K562 (cell line): ENCODE measurements around the gene ARHGAP33. TPM values are rescaled to one million over a fixed set of nuclear protein-coding genes. Genes with fewer than 3 reads are reported as not detected.

Experiments
- ATAC-seq: fragments of 200-7000 bp; cut with Tn5 transposase; 3 replicates; pipeline ENCODE4 v1.9.1; 2020; ENCODE audit warnings: moderate library complexity
- BruUV-seq: library from RNA; stranded (reverse); fragments of 400-500 nt; replicated peaks from 2 replicates; lab custom pipeline; 2021; lab: Mats Ljungman, UMichigan
- CTCF ChIA-PET: fragments of 300-600 bp; formaldehyde crosslinking; extraction: SDS; loops from one replicate; lab custom pipeline; 2021; ENCODE audit warnings: low intra/inter-chr PET ratio; lab: Yijun Ruan, JAX
- POLR2A ChIA-PET: fragments of 300-600, 350-650 bp; sonication (Branson Sonifier 250); formaldehyde crosslinking; extraction: SDS; loops from one replicate; lab custom pipeline; 2021; ENCODE audit warnings: antibody characterized with exemption, inconsistent platforms; lab: Yijun Ruan, JAX
- DNase-seq, 4 experiments: peaks; one replicate each; pipeline versions ENCODE4 v3.0.0 to v3.0.0-alpha.2; 2011 to 2018; ENCODE audit warnings: low spot score in 3 of 4, mixed read lengths in 3 of 4; ENCODE audit errors: extremely low read depth in 1 of 4
- FAIRE-seq: peaks from 2 replicates; lab custom pipeline; 2011; peaks lifted over from hg19 to GRCh38; lab: Jason Lieb, UNC
- H2AFZ ChIP-seq: 2 replicates; pipeline ENCODE4 v1.6.0; 2011; ENCODE audit warnings: low read depth, low read length, control low read depth, inconsistent platforms
- H3K27ac ChIP-seq: fragments of 200-600 bp; 3 replicates; pipeline ENCODE4 v1.8.0; 2011; ENCODE audit warnings: low read depth, mild to moderate bottlenecking, control low read depth, inconsistent platforms, low read length, moderate library complexity, mixed read lengths; ENCODE audit errors: extremely low read depth
- H3K27me3 ChIP-seq, 2 experiments: fragments of 300-600 bp in 1 of 2; 2 replicates in 1 of 2; 3 replicates in 1 of 2; pipeline versions ENCODE4 v1.6.0 to v1.8.0; 2011; ENCODE audit warnings: inconsistent platforms in 2 of 2, low read length in 2 of 2, mild to moderate bottlenecking in 1 of 2, mixed read lengths in 1 of 2, moderate library complexity in 1 of 2; ENCODE audit not compliant: control insufficient read depth in 2 of 2, insufficient read depth in 2 of 2
- H3K36me3 ChIP-seq: fragments of 300-600 bp; 3 replicates; pipeline ENCODE4 v1.8.0; 2011; ENCODE audit warnings: mild to moderate bottlenecking, low read length, inconsistent platforms; ENCODE audit not compliant: control insufficient read depth, insufficient read depth
- H3K4me1 ChIP-seq, 2 experiments: fragments of 200-600 bp in 1 of 2; replicated peaks in 1 of 2; 2 replicates in 1 of 2; 3 replicates in 1 of 2; pipeline versions ENCODE4 v1.5.1 to v1.8.0; 2011; ENCODE audit warnings: inconsistent platforms in 2 of 2, low read length in 2 of 2, mild to moderate bottlenecking in 1 of 2, mixed read lengths in 1 of 2, moderate library complexity in 1 of 2; ENCODE audit not compliant: control insufficient read depth in 2 of 2, insufficient read depth in 2 of 2
- H3K4me2 ChIP-seq: 2 replicates; pipeline ENCODE4 v1.6.1; 2011; ENCODE audit warnings: low read length, control low read depth, inconsistent platforms, mixed read lengths; ENCODE audit not compliant: insufficient read depth
- H3K4me3 ChIP-seq: fragments of 200-600 bp; sonication (generic), shearing (Covaris generic); 2 replicates; pipeline ENCODE4 v1.5.1; 2016; ENCODE audit warnings: control low read depth, inconsistent platforms
- H3K79me2 ChIP-seq: fragments of 200-600 bp; 3 replicates; pipeline ENCODE4 v1.8.0; 2011; ENCODE audit warnings: low read length, inconsistent platforms; ENCODE audit not compliant: control insufficient read depth, insufficient read depth
- H3K9ac ChIP-seq, 2 experiments: 2 replicates each; pipeline versions ENCODE4 v1.6.0 to v1.6.1; 2011; ENCODE audit warnings: low read depth in 2 of 2, low read length in 2 of 2, control low read depth in 1 of 2, inconsistent platforms in 1 of 2, mild to moderate bottlenecking in 1 of 2, mixed read lengths in 1 of 2; ENCODE audit not compliant: insufficient read depth in 1 of 2
- H3K9me1 ChIP-seq: one replicate; pipeline ENCODE4 v1.6.0; 2011; ENCODE audit warnings: inconsistent platforms, mild to moderate bottlenecking, low read length, moderate library complexity; ENCODE audit not compliant: control insufficient read depth, insufficient read depth
- H3K9me3 ChIP-seq: replicated peaks from 2 replicates; pipeline ENCODE4 v1.5.1; 2011; ENCODE audit warnings: low read depth, low read length, inconsistent platforms; ENCODE audit not compliant: control insufficient read depth, insufficient read depth
- H4K20me1 ChIP-seq: replicated peaks from 2 replicates; pipeline ENCODE4 v1.6.1; 2011; ENCODE audit warnings: low read length, inconsistent platforms, mixed read lengths; ENCODE audit not compliant: control insufficient read depth, insufficient read depth
- C11orf30 ChIP-seq: fragments of 450-650 bp; IDR thresholded peaks from 2 replicates; pipeline ENCODE4 v1.6.1; 2016; ENCODE audit warnings: low read depth, mild to moderate bottlenecking
- HDAC3 ChIP-seq: fragments of 450-650 bp; IDR thresholded peaks from 2 replicates; pipeline ENCODE4 v1.6.1; 2018; ENCODE audit warnings: borderline replicate concordance, mild to moderate bottlenecking, moderate library complexity; ENCODE audit not compliant: partially characterized antibody
- HNRNPLL ChIP-seq: fragments of 200-400 bp; formaldehyde crosslinking; IDR thresholded peaks from 2 replicates; pipeline ENCODE4 v1.6.1; 2017; ENCODE audit warnings: low read length, low read depth, mild to moderate bottlenecking; ENCODE audit not compliant: poor library complexity, severe bottlenecking
- IRF2 ChIP-seq: sonication (generic); formaldehyde crosslinking; IDR thresholded peaks from 2 replicates; pipeline ENCODE4 v1.8.1; 2022; ENCODE audit warnings: mild to moderate bottlenecking, missing genetic modification reagents
- LEF1 ChIP-seq: fragments of 450-650 bp; IDR thresholded peaks from 2 replicates; pipeline ENCODE4 v1.6.1; 2016; ENCODE audit warnings: mild to moderate bottlenecking
- MAFG ChIP-seq: fragments of 450-650 bp; conservative IDR thresholded peaks from 2 replicates; pipeline ENCODE4 v1.6.1; 2016; ENCODE audit warnings: missing genetic modification characterization, missing compliant biosample characterization
- MAFK ChIP-seq: IDR thresholded peaks from 2 replicates; pipeline ENCODE4 v1.6.1; 2011; ENCODE audit warnings: low read length, improper control_type of control experiment
- MEIS2 ChIP-seq: fragments of 450-650 bp; IDR thresholded peaks from 2 replicates; pipeline ENCODE4 v1.6.1; 2014; ENCODE audit warnings: mild to moderate bottlenecking; ENCODE audit not compliant: partially characterized antibody
- POLR2AphosphoS5 ChIP-seq: IDR thresholded peaks from 2 replicates; pipeline ENCODE4 v1.6.1; 2011; ENCODE audit warnings: mild to moderate bottlenecking, low read depth, low read length, moderate library complexity; ENCODE audit not compliant: control insufficient read depth, insufficient read depth
- PTRF ChIP-seq: fragments of 450-650 bp; IDR thresholded peaks from 2 replicates; pipeline ENCODE4 v1.6.1; 2016; ENCODE audit warnings: mild to moderate bottlenecking, missing genetic modification characterization, missing compliant biosample characterization
- SMAD3 ChIP-seq: fragments of 450-650 bp; formaldehyde crosslinking; conservative IDR thresholded peaks from 2 replicates; pipeline ENCODE4 v1.4.0; 2020; ENCODE audit warnings: mild to moderate bottlenecking
- SMAD4 ChIP-seq: fragments of 250-450 bp; sonication (Bioruptor Pico); conservative IDR thresholded peaks from 2 replicates; pipeline ENCODE4 v1.8.0; 2021; ENCODE audit warnings: inconsistent platforms, mild to moderate bottlenecking, moderate library complexity
- STAT5A ChIP-seq: IDR thresholded peaks from 2 replicates; pipeline ENCODE4 v1.6.1; 2012; ENCODE audit warnings: low read length, inconsistent platforms, borderline replicate concordance
- TOE1 ChIP-seq, 2 experiments: fragments of 450-650 bp in 1 of 2; sonication (generic) in 1 of 2; formaldehyde crosslinking in 1 of 2; IDR thresholded peaks; 2 replicates each; pipeline versions ENCODE4 v1.7.1 to v1.8.0; 2016 to 2022; ENCODE audit warnings: borderline replicate concordance in 2 of 2, mild to moderate bottlenecking in 2 of 2, antibody characterized with exemption in 1 of 2, inconsistent platforms in 1 of 2, low read depth in 1 of 2, missing genetic modification reagents in 1 of 2, moderate library complexity in 1 of 2
- ZKSCAN3 ChIP-seq: fragments of 250-450 bp; sonication (Bioruptor Pico); IDR thresholded peaks from 2 replicates; pipeline ENCODE4 v1.4.0; 2020
- ZNF134 ChIP-seq: fragments of 250-450 bp; sonication (Bioruptor Pico); conservative IDR thresholded peaks from 2 replicates; pipeline ENCODE4 v1.4.0; 2020
- ZNF274 ChIP-seq: IDR thresholded peaks from 2 replicates; pipeline ENCODE4 v1.6.1; 2011; ENCODE audit warnings: low read depth, mild to moderate bottlenecking, low read length, moderate library complexity, borderline replicate concordance
- ZNF282 ChIP-seq: sonication (generic); formaldehyde crosslinking; IDR thresholded peaks from 2 replicates; pipeline ENCODE4 v1.8.1; 2023; ENCODE audit warnings: missing genetic modification reagents
- ZNF316 ChIP-seq: fragments of 450-650 bp; IDR thresholded peaks from 2 replicates; pipeline ENCODE4 v1.6.1; 2016
- ZNF57 ChIP-seq: fragments of 450-650 bp; formaldehyde crosslinking; IDR thresholded peaks from 2 replicates; pipeline ENCODE4 v1.4.0; 2020; ENCODE audit warnings: mild to moderate bottlenecking, moderate library complexity
- WGBS: fragments of 100-300 bp; shearing (Covaris generic); methylation state at CpG from one replicate; pipeline ENCODE4 v1.1.6; 2016; ENCODE audit warnings: low coverage, mixed read lengths; ENCODE audit not compliant: insufficient coverage; ENCODE audit errors: missing lambda C conversion rate; 5-methylcytosine and 5-hydroxymethylcytosine counted together
- in situ Hi-C: fragments of 300-500 bp; cut with MboI; formaldehyde crosslinking; loops from 4 replicates; pipeline ENCODE4 v1.15.0; 2018; ENCODE audit warnings: inconsistent platforms, mixed read lengths
- intact Hi-C: fragments of 100-400 bp; cut with micrococcal nuclease; formaldehyde crosslinking; loops from 2 replicates; pipeline ENCODE4 v1.14.2; 2022
- polyA plus RNA-seq, 8 experiments: library from polyadenylated mRNA; depleted of rRNA in 4 of 8; stranded (reverse) in 5 of 8; unstranded in 3 of 8; fragments of >200 nt; fragmentation: Nextera tagmentation in 2 of 8; fragmentation: Illumina TruSeq in 1 of 8; extraction: Ambion mirVana in 2 of 8; extraction: Trizol in 1 of 8; gene quantifications; 2 replicates each; pipeline versions ENCODE4 v1.2.1 to v1.2.3, GENCODE V29; 2011 to 2014; ENCODE audit warnings: inconsistent platforms in 1 of 8, missing spikeins in 1 of 8
- total RNA-seq, 7 experiments: library from RNA; depleted of rRNA in 6 of 7; stranded (reverse); fragments of >200 nt in 6 of 7; fragmentation: Illumina TruSeq in 2 of 7; extraction: Trizol in 2 of 7; gene quantifications; 2 replicates each; pipeline versions ENCODE4 v1.2.1 to v1.2.3, GENCODE V29; 2011 to 2021; ENCODE audit warnings: low replicate concordance in 1 of 7
- TF ChIP-seq, protein P1 (sequence below): sonication (generic); formaldehyde crosslinking; IDR thresholded peaks from 2 replicates; pipeline ENCODE4 v1.8.0; 2022; ENCODE audit warnings: mild to moderate bottlenecking, missing genetic modification reagents

The ARHGAP33 gene
- total and polyA plus RNA-seq, 9 of the 15 experiments (the other 6 are each of a cell fraction or from before 2014, with no cell fraction given): 0.06 to 26.6 (median 1.6) TPM; not detected in 1

DNA sequence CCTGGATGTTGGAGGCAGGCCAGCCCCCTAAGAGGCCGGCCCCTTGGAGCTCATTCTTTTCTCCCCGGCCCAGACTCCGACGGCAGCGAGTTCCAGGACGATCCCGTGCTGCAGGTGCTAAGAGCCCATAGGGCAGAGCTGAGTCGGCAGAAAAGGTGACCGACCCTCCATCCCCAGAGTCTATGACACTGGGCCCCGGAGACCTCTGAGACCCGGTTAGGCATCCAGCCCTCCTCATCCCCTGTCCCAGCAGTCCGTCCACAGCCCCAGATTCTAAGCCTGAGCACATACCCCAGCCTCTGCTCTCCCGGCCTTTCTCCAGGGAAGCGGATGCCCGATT is 7.3 kb upstream of the ARHGAP33 start:
- FAIRE-seq (no peak), ATAC-seq (no peak), DNase-seq (no peak)
- Histone ChIP-seq H3K9me3 (no peaks in the 10 kb centered on the region), H3K4me2 (no peak overlapping the region), H3K27me3 (no peaks in the 10 kb centered on the region), H3K79me2 (no peaks in the 10 kb centered on the region), H2AFZ (no peak overlapping the region), H3K27ac (no peak overlapping the region), H3K36me3 (peaks cover 35% of the 10 kb centered on the region; the same call in 1 of the 3 replicates), H3K4me3 (no peak overlapping the region), H3K9ac (peak overlapping the region in 1 of 2 experiments; percentile 45; a peak in 1 of 4 replicates), H4K20me1 (no peaks in the 10 kb centered on the region; the same call in 1 of the 2 replicates), H3K9me1 (peaks cover 2% of the 10 kb centered on the region), H3K4me1 (peaks cover 0 to 19% of the 10 kb centered on the region in 2 experiments; a peak in 2 of 5 replicates)
- 94% methylated on average over 12 of the region's 15 CpGs for WGBS
- CTCF ChIA-PET: no interaction called here
- POLR2A ChIA-PET: interaction anchor here (0.6 to 0.7 kb wide), 2 partner anchors 11 to 52 kb away, joined by 3 read pairs; partner anchors contain the start of gene PROSER3
- TF ChIP-seq HDAC3 (no peak), STAT5A (no peak), HNRNPLL (no peak), LEF1 (no peak), C11orf30 (peak; percentile 76), ZNF316 (peak; percentile 78), TOE1 (IDR thresholded peaks at IDR 0.05; ENCODE audit: borderline replicate concordance) (no peak), TOE1 (CRISPR knock-in tag; IDR thresholded peaks at IDR 0.05; ENCODE audit: borderline replicate concordance, low read depth) (no peak), PTRF (tag) (no peak), IRF2 (CRISPR knock-in tag) (no peak), MAFG (tag) (peak; percentile 56), ZNF57 (no peak), SMAD4 (CRISPR knock-in tag) (no peak), POLR2AphosphoS5 (0 out of 2 replicates have a peak, but pooled peaks have one; percentile 12), MAFK (peak; percentile 63), ZNF282 (CRISPR knock-in tag) (no peak), ZKSCAN3 (CRISPR knock-in tag) (no peak), SMAD3 (no peak), MEIS2 (no peak), ZNF274 (no peak), ZNF134 (no peak)
- TF ChIP-seq, protein P1, sequence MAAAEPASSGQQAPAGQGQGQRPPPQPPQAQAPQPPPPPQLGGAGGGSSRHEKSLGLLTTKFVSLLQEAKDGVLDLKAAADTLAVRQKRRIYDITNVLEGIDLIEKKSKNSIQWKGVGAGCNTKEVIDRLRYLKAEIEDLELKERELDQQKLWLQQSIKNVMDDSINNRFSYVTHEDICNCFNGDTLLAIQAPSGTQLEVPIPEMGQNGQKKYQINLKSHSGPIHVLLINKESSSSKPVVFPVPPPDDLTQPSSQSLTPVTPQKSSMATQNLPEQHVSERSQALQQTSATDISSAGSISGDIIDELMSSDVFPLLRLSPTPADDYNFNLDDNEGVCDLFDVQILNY: no peak
- intact Hi-C loops (no loop called here), in situ Hi-C loops (no loop called here)
- no TSS peak for BruUV-seq
